GM18868 (cell line): ENCODE measurements around the gene RNF41.
"Not testable (repeated sequence)": the region's sequence is repeated elsewhere in the genome, so short reads cannot be mapped to it uniquely, and the experiment has no call there.

Experiments used
- ATAC-seq: cut with Tn5 transposase; IDR thresholded peaks from one replicate; pipeline ENCODE4 v1.9.1; 2021; ENCODE audit warnings: mild to moderate bottlenecking, moderate library complexity; ENCODE audit not compliant: unreplicated experiment

The RNF41 gene

GRCh38 chr12:56178347-56178746 lies 43.4 kb downstream of the RNF41 start:
- ATAC-seq: no peak

GRCh38 chr12:56172839-56173238 lies 48.9 kb downstream of the RNF41 start:
- no peak for ATAC-seq

DNA sequence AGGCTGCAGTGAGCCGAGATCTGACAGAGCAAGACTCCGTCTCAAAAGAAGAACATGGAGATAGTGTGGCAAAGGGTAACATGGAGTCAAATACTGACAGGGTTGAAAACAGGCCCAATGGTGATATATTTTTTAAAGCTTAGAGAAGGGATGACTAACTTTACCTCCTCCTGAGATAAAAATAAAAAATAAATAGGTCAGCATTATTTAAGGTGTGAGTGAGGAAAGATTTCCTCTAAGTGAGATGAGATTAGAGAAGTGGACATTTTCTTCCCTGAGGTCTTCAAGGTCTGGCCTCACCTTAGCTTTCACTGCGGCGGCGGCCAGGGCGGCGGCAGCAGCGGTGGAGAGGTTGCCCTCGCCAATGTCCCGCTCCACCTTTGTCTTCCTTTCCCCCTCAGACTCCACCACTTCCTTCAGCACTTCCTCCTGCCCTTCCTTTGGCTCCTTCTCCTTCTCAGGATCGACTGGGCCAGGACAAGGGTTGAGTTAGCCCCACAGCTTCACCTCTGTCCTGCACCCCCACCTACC lies 52.4 kb downstream of the RNF41 start:
- no peak for ATAC-seq

GRCh38 chr12:56165369-56165768 lies 56.4 kb downstream of the RNF41 start:
- no peak for ATAC-seq

- no peak for ATAC-seq
Observed at GRCh38 chr12:56164345-56164729, 57.4 kb downstream of the RNF41 start.

DNA sequence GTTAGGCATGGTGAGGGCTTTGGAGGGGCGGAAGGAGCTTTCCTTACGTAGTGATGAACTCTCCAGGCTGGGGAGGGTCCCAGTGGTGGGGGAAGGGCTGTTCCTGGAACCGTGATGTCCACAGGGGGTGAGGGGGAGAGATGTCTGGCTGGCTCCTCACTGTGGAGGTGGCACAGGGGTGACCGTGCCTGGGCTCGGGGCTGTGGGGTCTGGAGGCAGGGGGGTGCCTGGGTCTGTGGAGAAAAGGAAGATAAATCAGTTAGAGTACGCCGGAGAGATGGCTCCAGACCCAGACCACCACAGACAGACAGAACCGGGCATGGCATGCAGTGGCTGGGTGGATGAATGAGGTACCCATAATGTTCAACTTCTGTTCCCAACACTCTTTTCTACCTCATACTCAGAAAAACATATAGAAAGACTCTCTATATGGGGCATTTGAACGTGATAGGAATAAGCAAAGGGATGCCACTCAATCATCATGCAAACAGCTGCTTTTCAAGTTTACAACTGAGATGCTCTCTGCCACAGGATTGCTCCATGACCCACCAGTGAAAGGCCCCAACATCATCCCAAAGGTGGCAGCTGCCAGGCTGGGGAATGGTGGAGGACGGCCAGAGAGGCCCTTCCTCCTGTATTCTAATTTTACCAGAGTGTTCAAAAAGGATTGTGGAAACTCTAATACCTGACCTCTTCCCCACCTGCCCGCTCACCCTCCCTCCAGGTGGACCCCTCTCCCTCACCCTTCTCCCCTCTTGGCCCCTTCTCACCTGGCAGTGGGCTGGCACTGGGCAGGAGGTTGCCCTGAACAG lies 58.0 kb downstream of the RNF41 start:
- ATAC-seq: no peak

GRCh38 chr12:56162468-56163290 lies 59.0 kb downstream of the RNF41 start:
- ATAC-seq: no peak

DNA sequence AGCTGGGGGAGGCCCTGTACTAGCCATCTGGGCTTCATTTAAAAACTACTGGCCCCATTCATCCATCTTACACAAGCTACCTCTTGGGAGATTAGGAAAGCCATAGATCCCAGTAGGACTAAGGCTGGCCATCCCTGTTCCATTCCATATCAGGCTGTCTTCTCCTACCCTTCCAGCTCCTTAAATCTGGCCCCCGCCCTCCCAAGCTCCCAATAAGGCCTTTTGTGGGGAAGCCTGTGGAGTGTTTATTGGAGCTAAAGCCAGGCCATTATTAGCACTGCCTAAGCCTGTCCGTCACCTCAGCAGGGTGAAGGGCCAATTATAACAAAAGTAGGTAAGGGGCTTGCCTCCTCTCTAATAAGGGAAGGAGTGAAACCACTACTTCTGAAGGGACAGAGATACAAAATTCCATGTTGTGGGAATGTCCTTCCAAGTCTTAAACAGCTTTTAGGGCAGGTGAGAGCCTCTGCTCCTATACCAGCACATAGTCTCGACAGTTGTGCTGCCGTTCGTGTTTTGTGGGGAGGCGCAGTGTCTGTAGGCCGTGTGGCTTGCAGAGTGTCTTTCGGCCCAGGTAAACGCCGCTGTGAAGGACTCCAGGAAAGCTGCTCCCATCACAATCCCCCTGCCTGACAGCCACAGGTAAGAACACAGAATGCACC lies 59.9 kb downstream of the RNF41 start:
- ATAC-seq: no peak

- no peak for ATAC-seq
Observed at GRCh38 chr12:56160894-56161689, 60.6 kb downstream of the RNF41 start.

GRCh38 chr12:56160193-56160763 lies 61.4 kb downstream of the RNF41 start:
- no peak for ATAC-seq

GRCh38 chr12:56159482-56160192 lies 62.1 kb downstream of the RNF41 start:
- ATAC-seq: no peak

DNA sequence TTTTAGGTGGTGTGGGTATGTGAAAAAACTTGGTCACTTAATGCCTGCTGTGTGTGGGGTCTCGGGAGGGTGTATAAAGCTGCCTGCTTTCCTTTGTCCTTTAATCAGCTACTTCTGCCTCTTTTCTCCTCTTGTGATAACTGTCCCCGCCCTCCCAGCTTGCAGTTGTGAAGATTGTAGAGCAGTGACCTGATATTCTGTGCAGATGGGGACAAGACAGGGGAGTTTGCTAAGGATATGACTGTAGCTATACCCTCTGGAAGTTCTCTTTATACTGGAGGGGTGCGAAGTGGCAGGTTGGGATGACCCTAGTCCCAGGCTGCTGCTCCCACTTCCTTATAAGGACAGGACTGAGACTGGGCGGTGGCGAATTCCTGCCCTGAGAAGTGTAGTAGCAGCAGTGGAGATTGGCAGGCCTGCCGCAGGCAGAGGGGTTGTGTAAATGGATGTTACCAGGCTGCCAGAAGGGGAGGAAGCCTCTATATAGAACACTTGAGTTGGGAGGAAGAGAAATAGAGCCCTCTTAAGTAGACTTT lies 62.7 kb downstream of the RNF41 start:
- no peak for ATAC-seq

DNA sequence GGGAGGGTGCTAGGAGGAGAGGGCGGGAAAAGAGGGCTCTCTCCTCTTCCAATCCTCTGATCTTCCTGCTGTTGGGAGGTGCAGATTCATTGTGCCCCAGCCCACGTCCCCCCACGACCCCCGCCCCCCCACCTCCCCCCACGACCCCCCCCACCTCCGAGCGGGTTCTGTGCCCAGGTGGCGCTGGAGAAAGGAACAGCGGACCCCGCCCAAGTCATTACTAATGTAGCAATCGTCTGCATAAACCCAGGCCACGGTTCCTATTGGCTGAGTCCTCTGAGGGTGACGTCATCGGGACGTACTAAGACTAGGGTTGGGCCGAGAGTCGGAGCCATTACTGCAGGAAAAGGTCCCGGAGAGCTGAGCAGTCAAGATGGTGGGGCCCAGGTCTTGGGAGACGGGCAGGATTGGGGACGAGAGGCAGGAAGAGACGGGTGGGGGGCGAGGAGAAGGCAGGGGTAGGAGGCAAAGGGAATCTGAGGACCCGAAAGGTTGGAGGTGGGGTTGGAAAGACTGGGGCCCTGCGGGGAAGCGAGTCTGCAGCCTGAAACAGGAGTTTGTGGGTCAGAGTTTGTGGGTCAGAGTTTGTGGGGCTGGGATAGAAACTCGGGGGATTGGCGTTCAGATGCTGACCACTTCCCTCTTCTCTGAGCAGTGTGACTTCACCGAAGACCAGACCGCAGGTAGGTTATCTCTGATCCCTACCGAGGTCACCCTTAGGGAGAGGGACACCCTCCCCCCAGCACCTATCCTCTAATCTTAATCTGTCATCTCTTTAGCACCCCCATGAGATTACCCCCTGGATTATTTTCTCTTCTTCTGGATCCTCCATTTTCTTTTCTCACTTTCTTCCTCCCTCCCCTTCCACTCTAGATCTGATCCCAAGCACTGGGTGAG lies 63.4 kb downstream of the RNF41 start, which contains the start of gene MYL6:
TSS of gene MYL6 (plus strand) at position 331 of the 897 bp plus-strand sequence. CDS start at position 374, 43 bp downstream.
- peak; percentile 89 for ATAC-seq

- ATAC-seq: peak; percentile 35
Observed at GRCh38 chr12:56157201-56158028, 64.3 kb downstream of the RNF41 start.

- ATAC-seq: not testable (repeated sequence)
Observed at GRCh38 chr12:56156464-56157200, 65.1 kb downstream of the RNF41 start.

DNA sequence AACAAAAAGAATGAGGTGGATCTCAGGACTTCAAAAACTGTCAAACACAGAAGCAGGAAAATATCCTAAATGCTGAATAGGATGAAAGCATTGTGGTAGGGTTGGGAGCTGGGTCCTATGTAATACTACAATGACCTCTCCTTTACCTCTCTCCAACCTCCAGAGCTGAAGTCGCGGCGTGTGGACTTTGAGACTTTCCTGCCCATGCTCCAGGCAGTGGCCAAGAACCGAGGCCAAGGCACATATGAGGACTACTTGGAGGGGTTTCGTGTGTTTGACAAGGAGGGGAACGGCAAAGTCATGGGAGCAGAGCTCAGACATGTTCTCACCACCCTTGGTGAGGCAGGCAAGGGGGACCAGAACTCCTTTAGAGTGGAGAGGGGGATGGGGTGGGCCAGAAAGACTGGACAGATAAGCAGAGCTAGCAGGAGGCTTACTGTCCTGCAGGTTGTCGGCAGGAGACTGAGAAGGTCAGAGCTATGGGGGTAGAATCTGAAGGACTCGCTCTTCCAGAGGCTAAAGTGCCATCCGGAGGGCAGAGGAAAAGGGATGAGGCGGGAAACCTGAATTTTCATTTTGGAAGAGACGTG lies 66.4 kb downstream of the RNF41 start:
- ATAC-seq: no peak
